HEK293 (cell line): ENCODE measurements around the gene PEG3.

Experiments used
- ZFP41 ChIP-seq: fragments of 450-650 bp; formaldehyde crosslinking; IDR thresholded peaks from 2 replicates; pipeline ENCODE4 v1.5.1; 2016; ENCODE audit warnings: missing biosample characterization, missing genetic modification characterization, borderline replicate concordance
- TF ChIP-seq, protein P1 (sequence below): fragments of 450-650 bp; formaldehyde crosslinking; conservative IDR thresholded peaks from 2 replicates; pipeline ENCODE4 v1.5.1; 2016; ENCODE audit warnings: low read depth, missing biosample characterization, missing genetic modification characterization

DNA sequence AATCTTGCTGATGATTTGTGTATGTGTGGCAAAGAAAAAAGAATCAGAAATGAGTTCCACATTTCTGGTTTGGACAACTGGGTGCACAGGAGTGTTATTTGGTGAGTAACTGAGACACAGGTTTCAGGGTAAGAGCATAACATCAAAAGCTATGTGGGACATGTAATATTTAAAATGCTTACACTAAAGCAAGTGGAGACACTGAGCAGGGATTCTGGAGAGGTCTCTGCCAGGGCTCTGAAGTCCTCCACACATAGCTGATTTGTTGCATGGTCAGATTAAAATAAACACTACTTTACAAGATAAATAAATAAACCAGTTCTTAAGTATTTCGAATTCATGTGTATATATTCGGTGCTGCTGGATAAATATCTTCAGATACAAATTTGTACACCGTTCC is 16.3 kb upstream of the PEG3 start:
- TF ChIP-seq, protein P1, sequence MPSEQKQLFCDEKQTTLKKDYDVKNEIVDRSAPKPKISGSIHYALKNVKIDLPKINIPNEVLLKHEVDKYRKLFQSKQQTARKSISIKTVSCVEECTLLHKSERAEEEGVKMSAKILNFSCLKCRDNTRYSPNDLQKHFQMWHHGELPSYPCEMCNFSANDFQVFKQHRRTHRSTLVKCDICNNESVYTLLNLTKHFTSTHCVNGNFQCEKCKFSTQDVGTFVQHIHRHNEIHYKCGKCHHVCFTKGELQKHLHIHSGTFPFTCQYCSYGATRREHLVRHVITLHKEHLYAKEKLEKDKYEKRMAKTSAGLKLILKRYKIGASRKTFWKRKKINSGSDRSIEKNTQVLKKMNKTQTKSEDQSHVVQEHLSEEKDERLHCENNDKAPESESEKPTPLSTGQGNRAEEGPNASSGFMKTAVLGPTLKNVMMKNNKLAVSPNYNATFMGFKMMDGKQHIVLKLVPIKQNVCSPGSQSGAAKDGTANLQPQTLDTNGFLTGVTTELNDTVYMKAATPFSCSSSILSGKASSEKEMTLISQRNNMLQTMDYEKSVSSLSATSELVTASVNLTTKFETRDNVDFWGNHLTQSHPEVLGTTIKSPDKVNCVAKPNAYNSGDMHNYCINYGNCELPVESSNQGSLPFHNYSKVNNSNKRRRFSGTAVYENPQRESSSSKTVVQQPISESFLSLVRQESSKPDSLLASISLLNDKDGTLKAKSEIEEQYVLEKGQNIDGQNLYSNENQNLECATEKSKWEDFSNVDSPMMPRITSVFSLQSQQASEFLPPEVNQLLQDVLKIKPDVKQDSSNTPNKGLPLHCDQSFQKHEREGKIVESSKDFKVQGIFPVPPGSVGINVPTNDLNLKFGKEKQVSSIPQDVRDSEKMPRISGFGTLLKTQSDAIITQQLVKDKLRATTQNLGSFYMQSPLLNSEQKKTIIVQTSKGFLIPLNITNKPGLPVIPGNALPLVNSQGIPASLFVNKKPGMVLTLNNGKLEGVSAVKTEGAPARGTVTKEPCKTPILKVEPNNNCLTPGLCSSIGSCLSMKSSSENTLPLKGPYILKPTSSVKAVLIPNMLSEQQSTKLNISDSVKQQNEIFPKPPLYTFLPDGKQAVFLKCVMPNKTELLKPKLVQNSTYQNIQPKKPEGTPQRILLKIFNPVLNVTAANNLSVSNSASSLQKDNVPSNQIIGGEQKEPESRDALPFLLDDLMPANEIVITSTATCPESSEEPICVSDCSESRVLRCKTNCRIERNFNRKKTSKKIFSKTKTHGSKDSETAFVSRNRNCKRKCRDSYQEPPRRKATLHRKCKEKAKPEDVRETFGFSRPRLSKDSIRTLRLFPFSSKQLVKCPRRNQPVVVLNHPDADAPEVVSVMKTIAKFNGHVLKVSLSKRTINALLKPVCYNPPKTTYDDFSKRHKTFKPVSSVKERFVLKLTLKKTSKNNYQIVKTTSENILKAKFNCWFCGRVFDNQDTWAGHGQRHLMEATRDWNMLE (tag by site-specific recombination): no peak
- TF ChIP-seq ZFP41: no peak
